Cardiac fibroblast (primary cell): Measurements from ENCODE around the gene OSCP1.

Experiments
- DNase-seq, 2 donors: peaks; one replicate each; pipeline versions ENCODE4 v3.0.0 to v3.0.0-alpha.2; 2010; ENCODE audit warnings: low read depth in 2 of 2
- H3K4me3 ChIP-seq, 2 donors: replicated peaks in 1 of 2; 1 replicate in 1 of 2; 2 replicates in 1 of 2; pipeline ENCODE4 v1.5.1; 2011; ENCODE audit warnings: low read depth in 2 of 2, low read length in 2 of 2, mild to moderate bottlenecking in 2 of 2, moderate library complexity in 1 of 2
- TF ChIP-seq, protein P1 (sequence below): IDR thresholded peaks from one replicate; pipeline ENCODE4 v1.5.1; 2011; ENCODE audit warnings: low read depth, mild to moderate bottlenecking, low read length, inconsistent platforms

Gene OSCP1

GRCh38 chr1:36471830-36472641 lies 21.8 kb upstream of the OSCP1 start:
- no peak overlapping the region for H3K4me3 ChIP-seq
- no peak for DNase-seq
- TF ChIP-seq, protein P1, sequence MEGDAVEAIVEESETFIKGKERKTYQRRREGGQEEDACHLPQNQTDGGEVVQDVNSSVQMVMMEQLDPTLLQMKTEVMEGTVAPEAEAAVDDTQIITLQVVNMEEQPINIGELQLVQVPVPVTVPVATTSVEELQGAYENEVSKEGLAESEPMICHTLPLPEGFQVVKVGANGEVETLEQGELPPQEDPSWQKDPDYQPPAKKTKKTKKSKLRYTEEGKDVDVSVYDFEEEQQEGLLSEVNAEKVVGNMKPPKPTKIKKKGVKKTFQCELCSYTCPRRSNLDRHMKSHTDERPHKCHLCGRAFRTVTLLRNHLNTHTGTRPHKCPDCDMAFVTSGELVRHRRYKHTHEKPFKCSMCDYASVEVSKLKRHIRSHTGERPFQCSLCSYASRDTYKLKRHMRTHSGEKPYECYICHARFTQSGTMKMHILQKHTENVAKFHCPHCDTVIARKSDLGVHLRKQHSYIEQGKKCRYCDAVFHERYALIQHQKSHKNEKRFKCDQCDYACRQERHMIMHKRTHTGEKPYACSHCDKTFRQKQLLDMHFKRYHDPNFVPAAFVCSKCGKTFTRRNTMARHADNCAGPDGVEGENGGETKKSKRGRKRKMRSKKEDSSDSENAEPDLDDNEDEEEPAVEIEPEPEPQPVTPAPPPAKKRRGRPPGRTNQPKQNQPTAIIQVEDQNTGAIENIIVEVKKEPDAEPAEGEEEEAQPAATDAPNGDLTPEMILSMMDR: no peak

- no peak for DNase-seq
- TF ChIP-seq, protein P1: no peak
- H3K4me3 ChIP-seq: no peak overlapping the region
Observed at GRCh38 chr1:36469163-36469562, 18.9 kb upstream of the OSCP1 start.

DNA sequence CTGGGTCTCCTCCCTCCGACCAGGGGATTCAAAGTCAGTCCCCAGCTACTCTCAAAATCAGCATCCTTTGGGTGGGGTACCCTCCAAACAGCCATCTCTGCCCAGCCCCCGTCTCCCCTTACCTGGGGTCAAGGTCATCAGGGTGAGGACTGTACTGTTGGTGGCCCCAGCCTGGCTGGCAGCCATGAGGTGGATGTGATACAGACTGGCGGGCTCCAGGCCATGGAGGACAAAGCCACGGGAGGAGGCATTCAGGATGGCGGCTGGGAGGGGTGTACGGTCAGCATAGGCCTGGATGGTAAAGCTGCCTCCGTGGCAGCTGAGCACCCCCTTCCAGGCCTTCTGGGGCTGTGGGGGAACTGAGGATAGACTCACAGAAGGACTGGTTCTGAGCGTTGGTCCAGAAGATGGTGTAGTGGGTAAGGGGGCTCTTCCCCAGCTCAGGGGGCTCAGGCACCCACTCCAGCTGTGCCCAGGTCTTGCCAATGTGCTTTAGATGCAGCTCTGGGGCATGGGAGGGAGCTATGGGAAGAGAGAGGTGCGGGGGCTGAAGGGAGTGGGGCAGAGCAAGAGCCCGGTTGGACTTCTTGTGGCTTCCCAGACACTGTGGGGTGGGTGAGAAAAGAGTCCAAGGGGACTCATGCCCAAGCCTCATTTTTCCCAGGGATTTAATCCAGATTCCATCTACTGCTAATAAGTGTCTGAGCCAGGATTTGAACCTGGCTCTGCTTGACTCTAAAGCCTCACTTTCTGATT lies 17.6 kb upstream of the OSCP1 start:
- DNase-seq: no peak
- H3K4me3 ChIP-seq: no peak overlapping the region
- TF ChIP-seq, protein P1: no peak

GRCh38 chr1:36467027-36467410 lies 16.8 kb upstream of the OSCP1 start:
- TF ChIP-seq, protein P1: no peak
- no peak overlapping the region for H3K4me3 ChIP-seq
- no peak for DNase-seq

DNA sequence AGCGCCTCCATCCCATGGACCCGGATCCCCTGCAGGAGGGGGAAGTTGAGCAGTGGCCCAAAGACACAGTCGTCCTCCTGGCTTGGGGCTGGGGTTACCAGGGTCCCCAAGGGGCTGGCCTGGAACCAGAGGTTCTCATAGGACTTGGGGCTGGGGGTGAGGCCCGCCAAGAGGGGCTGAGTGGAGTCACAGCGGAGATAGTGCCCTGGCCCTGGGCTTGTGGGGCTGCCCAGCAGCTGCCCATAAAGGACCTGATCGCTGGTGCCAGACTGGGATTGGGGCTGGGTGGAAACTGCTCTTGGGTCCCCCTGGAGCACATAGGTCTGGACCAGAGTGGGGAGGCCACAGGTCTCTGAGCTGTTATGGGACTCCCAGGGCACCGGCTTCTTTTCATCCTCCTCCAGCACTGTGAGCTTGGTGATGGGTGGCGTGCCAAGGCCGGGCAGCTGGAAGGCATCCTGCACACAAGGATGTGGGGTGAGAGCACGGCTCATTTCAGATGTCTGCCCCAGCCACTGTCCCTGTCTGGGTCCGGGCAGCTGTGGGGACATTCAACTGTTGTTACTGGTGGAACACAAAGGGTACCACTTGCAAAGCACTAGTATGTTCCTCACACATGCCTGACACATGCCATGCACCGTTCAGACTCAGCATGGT lies 16.2 kb upstream of the OSCP1 start:
- H3K4me3 ChIP-seq: no peak overlapping the region
- no peak for DNase-seq
- TF ChIP-seq, protein P1: no peak

DNA sequence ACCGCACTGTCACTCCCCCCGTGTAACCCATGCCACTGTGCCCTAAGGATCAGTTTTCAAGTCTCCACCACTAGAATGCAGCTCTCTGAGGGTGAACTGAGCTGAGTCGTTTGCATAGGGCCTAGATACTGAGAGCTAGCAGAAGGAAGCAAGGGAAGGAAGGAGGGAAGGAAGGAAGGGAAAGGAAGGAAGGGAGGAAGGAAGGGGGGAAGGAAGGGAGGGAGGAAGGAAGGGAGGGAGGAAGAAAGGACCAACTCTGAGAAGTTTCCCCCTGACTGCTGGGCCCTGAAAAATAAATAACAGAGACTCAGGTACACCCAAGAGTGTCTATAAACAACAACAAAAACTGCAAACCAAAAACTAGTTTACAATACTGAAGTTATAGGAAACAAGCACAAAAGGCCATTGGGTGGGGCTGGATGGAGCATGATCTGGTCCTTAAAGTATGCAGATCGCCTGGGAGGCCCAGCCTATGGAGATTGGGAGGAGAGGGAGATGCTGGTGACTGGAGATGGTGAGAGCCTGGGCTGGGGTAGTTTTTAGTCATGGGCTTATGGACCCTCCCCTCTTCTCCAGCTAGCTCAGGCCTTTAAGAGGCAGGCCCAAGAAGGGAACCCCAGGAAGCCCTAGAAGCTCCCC lies 15.6 kb upstream of the OSCP1 start:
- TF ChIP-seq, protein P1: no peak
- DNase-seq: peak; percentile 28 to 57
- H3K4me3 ChIP-seq: no peak overlapping the region
